Sigmoid colon (tissue), 7 donors: ENCODE results near the gene EHF. TPM values are rescaled to one million over a fixed set of nuclear protein-coding genes. Genes with fewer than 3 reads are reported as not detected.

Source experiments
- DNase-seq: peaks from one replicate; pipeline ENCODE4 v3.0.0-alpha.2; 2019
- H3K27ac ChIP-seq, 4 donors: fragments of 200-600 bp; sonication (generic); one replicate each; pipeline ENCODE4 v1.5.1; 2016 to 2019; ENCODE audit warnings: mild to moderate bottlenecking in 1 of 4
- H3K27me3 ChIP-seq, 3 donors: fragments of 200-600 bp; sonication (generic); one replicate each; pipeline ENCODE4 v1.5.1; 2019; ENCODE audit warnings: mild to moderate bottlenecking in 1 of 3
- H3K36me3 ChIP-seq, 4 donors: fragments of 200-600 bp; sonication (generic); one replicate each; pipeline ENCODE4 v1.5.1; 2016 to 2019
- H3K4me1 ChIP-seq, 4 donors: fragments of 200-600 bp; sonication (generic); one replicate each; pipeline ENCODE4 v1.5.1; 2017 to 2019
- H3K4me3 ChIP-seq, 4 donors: fragments of 200-600 bp; sonication (generic); one replicate each; pipeline ENCODE4 v1.5.1; 2017 to 2019; ENCODE audit warnings: mild to moderate bottlenecking in 2 of 4, moderate library complexity in 1 of 4
- H3K9me3 ChIP-seq, 4 donors: fragments of 200-600 bp in 3 of 4; sonication (generic) in 3 of 4; one replicate each; pipeline versions ENCODE4 v1.5.1 to v1.6.1; 2013 to 2019
- EP300 ChIP-seq, 4 donors: sonication (generic); formaldehyde crosslinking; IDR thresholded peaks; one replicate each; pipeline ENCODE4 v1.6.1; 2017; ENCODE audit warnings: antibody characterized with exemption in 4 of 4
- POLR2A ChIP-seq, 2 donors: fragments of 450-650 bp; IDR thresholded peaks; one replicate each; pipeline ENCODE4 v1.6.1; 2016; ENCODE audit warnings: antibody characterized with exemption in 2 of 2, mild to moderate bottlenecking in 2 of 2, moderate library complexity in 2 of 2
- POLR2AphosphoS5 ChIP-seq, 4 donors: sonication (generic); formaldehyde crosslinking; IDR thresholded peaks; one replicate each; pipeline ENCODE4 v1.6.1; 2017; ENCODE audit warnings: antibody characterized with exemption in 4 of 4
- WGBS, 2 donors: extraction: QIAGEN DNeasy Blood & Tissue Kit; methylation state at CpG; one replicate each; pipeline ENCODE4 v1.1.7; 2013; 5-methylcytosine and 5-hydroxymethylcytosine counted together
- intact Hi-C: fragments of 100-400 bp; cut with DNase I; formaldehyde crosslinking; loops from one replicate; pipeline ENCODE4 v1.15.1; 2023
- polyA plus RNA-seq, 3 donors: library from polyadenylated mRNA; stranded (reverse); fragments of 200-250 nt; gene quantifications; one replicate each; pipeline ENCODE4 v1.2.3, GENCODE V29; 2013
- total RNA-seq, 4 donors: library from RNA; depleted of rRNA; stranded (reverse); fragments of >200 nt; gene quantifications; one replicate each; pipeline ENCODE4 v1.1.0, GENCODE V29; 2016
- TF ChIP-seq, protein P1 (sequence below), 4 experiments: fragments of 450-650 bp in 3 of 4; fragments of 200-600 bp in 1 of 4; IDR thresholded peaks; one replicate each; pipeline ENCODE4 v1.5.1; 2016 to 2019; ENCODE audit warnings: antibody characterized with exemption in 4 of 4, mild to moderate bottlenecking in 3 of 4, moderate library complexity in 2 of 4
- donor health status: healthy with polysubstance abuse.
- donor health status: Bipolar disorder and iron deficiency.
- donor health status: healthy.

Gene EHF
- total and polyA plus RNA-seq, 7 donors: 1.4 to 151 (median 60.7) TPM; not detected in 2

DNA sequence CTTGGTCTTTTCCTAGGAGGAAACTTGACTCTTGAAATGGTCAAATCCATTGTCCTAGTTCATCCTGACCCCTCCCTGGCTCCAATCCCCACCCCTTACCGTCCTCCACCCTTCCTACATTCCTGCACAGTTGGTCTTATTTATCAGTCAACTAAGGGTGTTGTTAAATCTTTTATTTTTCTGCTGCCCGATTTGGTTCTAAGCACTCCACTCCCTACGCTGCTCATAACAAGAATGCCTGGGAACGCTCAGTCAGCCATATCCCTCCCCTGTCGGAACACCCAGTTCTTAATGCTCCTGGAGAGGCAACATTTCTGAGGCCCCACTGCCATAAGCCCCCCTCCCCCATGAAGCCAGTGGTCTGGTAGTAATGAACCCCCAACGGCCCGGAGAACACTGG lies 9.7 kb downstream of the EHF start:
- Histone ChIP-seq H3K4me1 (no peaks in the 10 kb centered on the region), H3K36me3 (no peaks in the 10 kb centered on the region), H3K9me3 (no peaks in the 10 kb centered on the region), H3K27ac (no peak overlapping the region), H3K27me3 (peaks cover 0 to 6% (median 0%) of the 10 kb centered on the region in 3 donors), H3K4me3 (no peak overlapping the region)
- WGBS, 2 donors: 16 to 60% methylated on average over 7 of the region's 7 CpGs
- intact Hi-C loops: no loop called here
- no peak for DNase-seq
- TF ChIP-seq EP300 (IDR thresholded peaks at IDR 0.05) (no peak), POLR2A (IDR thresholded peaks at IDR 0.05) (no peak), POLR2AphosphoS5 (IDR thresholded peaks at IDR 0.05) (no peak)
- TF ChIP-seq, protein P1, sequence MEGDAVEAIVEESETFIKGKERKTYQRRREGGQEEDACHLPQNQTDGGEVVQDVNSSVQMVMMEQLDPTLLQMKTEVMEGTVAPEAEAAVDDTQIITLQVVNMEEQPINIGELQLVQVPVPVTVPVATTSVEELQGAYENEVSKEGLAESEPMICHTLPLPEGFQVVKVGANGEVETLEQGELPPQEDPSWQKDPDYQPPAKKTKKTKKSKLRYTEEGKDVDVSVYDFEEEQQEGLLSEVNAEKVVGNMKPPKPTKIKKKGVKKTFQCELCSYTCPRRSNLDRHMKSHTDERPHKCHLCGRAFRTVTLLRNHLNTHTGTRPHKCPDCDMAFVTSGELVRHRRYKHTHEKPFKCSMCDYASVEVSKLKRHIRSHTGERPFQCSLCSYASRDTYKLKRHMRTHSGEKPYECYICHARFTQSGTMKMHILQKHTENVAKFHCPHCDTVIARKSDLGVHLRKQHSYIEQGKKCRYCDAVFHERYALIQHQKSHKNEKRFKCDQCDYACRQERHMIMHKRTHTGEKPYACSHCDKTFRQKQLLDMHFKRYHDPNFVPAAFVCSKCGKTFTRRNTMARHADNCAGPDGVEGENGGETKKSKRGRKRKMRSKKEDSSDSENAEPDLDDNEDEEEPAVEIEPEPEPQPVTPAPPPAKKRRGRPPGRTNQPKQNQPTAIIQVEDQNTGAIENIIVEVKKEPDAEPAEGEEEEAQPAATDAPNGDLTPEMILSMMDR (IDR thresholded peaks at IDR 0.05): no peak

DNA sequence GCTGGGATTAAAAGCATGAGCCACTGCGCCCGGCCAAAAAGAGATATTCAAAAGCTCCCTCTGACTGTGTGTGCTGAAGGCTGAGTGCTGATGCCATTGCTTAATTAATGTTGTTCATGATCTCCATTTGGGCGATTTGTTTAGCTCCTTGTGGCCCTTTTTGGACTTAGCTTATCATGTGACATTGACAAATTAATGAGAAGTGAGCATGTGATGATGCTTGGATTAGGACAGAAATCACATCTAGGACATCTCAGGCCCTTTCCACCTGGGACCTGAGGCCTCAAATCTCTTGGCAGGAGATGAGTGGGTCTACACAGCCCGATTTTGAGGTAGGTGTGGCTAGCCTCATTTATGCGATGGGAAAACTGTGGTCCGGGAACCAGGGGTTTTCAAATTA lies 10.4 kb downstream of the EHF start:
- WGBS, 2 donors: 22 to 73% methylated on average over 6 of the region's 6 CpGs

DNA sequence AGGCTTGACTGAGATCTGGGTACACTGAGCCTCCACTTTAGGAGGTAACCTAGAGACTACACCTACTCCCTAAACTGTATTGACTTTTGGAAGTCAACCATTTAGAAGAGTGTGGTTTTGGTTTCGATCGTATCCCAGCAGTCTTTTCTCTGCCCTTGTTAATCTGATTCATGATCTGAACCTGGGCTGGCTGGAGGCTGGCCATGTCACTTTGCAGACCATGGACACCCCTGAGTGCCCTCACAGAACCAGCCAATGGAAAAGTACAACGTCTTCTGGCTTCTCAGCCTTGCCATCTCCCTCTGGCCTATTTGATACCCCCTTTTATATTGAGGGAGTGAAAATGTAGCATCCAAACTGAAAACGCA lies 10.8 kb downstream of the EHF start:
- intact Hi-C loops: no loop called here
- H3K4me1 ChIP-seq: no peaks in the 10 kb centered on the region
- TF ChIP-seq, protein P1 (IDR thresholded peaks at IDR 0.05): no peak
- TF ChIP-seq POLR2AphosphoS5 (IDR thresholded peaks at IDR 0.05): no peak
- no peak for TF ChIP-seq EP300 (IDR thresholded peaks at IDR 0.05)
- no peak for TF ChIP-seq POLR2A (IDR thresholded peaks at IDR 0.05)
- H3K27me3 ChIP-seq: no peaks in the 10 kb centered on the region
- H3K9me3 ChIP-seq: no peaks in the 10 kb centered on the region
- no peaks in the 10 kb centered on the region for H3K36me3 ChIP-seq
- H3K27ac ChIP-seq: no peak overlapping the region
- no peak overlapping the region for H3K4me3 ChIP-seq
- WGBS, 2 donors: 19 to 59% methylated on average over 4 of the region's 4 CpGs
- no peak for DNase-seq

More for the DNA sequence above, 10.4 kb downstream of the EHF start:
- H3K27ac ChIP-seq: no peak overlapping the region
- DNase-seq: no peak
- no peak overlapping the region for H3K4me3 ChIP-seq
- peaks cover 0 to 3% (median 0%) of the 10 kb centered on the region in 3 donors for H3K27me3 ChIP-seq
- no peaks in the 10 kb centered on the region for H3K4me1 ChIP-seq
- intact Hi-C loops: no loop called here
- no peaks in the 10 kb centered on the region for H3K36me3 ChIP-seq
- TF ChIP-seq, protein P1 (IDR thresholded peaks at IDR 0.05): no peak
- no peak for TF ChIP-seq POLR2A (IDR thresholded peaks at IDR 0.05)
- TF ChIP-seq EP300 (IDR thresholded peaks at IDR 0.05): no peak
- TF ChIP-seq POLR2AphosphoS5 (IDR thresholded peaks at IDR 0.05): no peak
- H3K9me3 ChIP-seq: no peaks in the 10 kb centered on the region

DNA sequence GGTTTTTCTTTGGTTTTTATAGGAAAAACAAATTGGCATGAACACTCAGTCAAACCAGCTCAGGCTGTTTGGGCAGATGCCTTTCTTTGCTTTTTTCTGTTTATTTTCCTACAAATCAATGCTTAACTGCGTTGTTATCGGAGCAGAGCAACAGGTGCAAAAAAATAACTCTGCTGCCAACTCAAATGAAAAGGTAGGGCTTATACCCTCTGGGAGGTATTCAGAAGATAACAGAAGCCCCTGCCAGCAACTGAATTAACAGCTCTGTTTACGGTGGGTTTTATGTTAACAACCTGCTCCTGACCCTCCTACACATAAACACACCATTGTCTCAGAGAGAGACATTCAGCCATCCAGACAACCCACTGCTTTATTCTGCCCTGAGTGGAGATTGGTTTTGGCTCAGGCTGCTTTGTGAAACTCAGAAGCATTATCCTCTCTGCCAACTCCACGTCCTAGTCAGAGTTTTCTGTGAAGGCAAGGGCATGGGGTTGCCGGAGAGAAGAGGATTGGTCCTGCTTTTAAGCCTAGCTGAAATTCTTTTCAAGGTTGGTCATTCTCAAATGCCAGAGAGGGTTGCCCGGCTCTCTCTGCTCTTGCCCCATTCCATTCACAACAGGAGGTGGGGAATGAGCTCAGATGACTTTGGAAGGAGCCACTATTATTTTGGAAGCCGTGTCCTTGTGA lies 11.4 kb downstream of the EHF start:
- Histone ChIP-seq H3K27me3 (no peaks in the 10 kb centered on the region), H3K27ac (no peak overlapping the region), H3K4me1 (no peaks in the 10 kb centered on the region), H3K9me3 (no peaks in the 10 kb centered on the region), H3K4me3 (no peak overlapping the region), H3K36me3 (no peaks in the 10 kb centered on the region)
- 14 to 59% methylated on average over 7 of the region's 7 CpGs for WGBS, 2 donors
- intact Hi-C loops: no loop called here
- no peak for DNase-seq
- no peak for TF ChIP-seq EP300 (IDR thresholded peaks at IDR 0.05)
- no peak for TF ChIP-seq POLR2A (IDR thresholded peaks at IDR 0.05)
- TF ChIP-seq, protein P1 (IDR thresholded peaks at IDR 0.05): no peak
- no peak for TF ChIP-seq POLR2AphosphoS5 (IDR thresholded peaks at IDR 0.05)

DNA sequence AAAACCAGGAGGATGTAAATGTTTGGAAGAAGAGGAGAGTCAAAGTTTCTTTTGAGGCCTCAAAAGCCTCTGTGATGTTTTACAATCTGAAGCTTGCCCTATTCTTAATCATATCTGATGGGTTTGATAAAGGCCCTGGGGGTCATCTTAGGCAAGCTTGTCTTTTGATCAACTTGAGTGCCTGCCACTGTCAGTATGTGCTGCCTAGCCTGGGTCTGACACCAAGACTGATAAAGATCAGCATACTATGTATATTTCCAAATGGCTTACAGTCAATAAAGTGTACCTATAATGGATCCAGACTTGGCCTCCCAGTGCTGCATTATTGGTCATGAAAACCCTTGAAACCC lies 12.7 kb downstream of the EHF start:
- Histone ChIP-seq H3K4me1 (no peaks in the 10 kb centered on the region), H3K27me3 (no peaks in the 10 kb centered on the region), H3K36me3 (no peaks in the 10 kb centered on the region), H3K9me3 (no peaks in the 10 kb centered on the region), H3K27ac (no peak overlapping the region), H3K4me3 (no peak overlapping the region)
- no peak for DNase-seq
- no peak for TF ChIP-seq EP300 (IDR thresholded peaks at IDR 0.05)
- no peak for TF ChIP-seq POLR2A (IDR thresholded peaks at IDR 0.05)
- TF ChIP-seq, protein P1 (IDR thresholded peaks at IDR 0.05): no peak
- no peak for TF ChIP-seq POLR2AphosphoS5 (IDR thresholded peaks at IDR 0.05)
- intact Hi-C loops: no loop called here
